ENCODE data around the gene GBGT1. TPM values are rescaled to one million over a fixed set of nuclear protein-coding genes. Genes with fewer than 3 reads are reported as not detected.

The GBGT1 gene
- total RNA-seq, 1 donor from 2014 or later: 13.4 TPM

DNA sequence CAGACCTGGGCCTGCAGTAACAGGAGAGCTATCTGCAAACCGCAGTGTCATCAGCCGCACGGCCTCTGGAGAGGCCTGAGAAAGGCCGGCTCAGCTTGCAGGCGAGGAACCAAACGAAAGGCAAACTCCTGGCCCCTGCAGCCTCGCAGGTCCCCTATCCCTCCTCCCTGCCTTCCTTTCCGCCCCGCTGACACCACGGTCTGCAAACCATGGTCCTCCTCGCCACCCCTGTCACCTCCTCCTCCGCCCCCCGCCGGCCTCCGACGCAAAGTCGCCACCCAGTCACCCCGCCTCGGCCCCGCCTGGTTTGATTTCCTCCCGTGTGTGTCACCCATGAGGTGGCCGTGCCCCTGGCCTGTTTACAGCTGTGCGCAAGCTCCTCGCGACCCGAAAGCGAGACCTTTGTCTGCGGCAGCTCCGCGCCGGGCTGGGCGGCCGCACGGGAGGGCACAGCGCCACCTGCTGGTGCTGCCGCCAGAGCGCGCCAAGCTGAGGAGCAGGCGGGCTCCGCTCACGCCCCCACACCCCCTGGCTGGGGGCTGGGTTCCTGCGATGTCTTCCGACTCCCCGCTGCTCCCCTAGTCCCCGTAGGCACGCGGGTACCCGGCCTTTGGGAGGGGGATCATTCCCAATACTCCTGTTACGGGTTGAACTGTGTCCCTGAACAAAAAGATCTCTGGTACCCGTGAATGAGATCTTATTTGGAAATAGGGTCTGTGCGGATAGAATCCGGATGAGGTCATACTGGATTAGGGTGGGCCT lies 19.4 kb downstream of the GBGT1 start:
- H3K27ac ChIP-seq: peak overlapping the region in 1 of 2 donors; percentile 21
- H3K36me3 ChIP-seq: no peaks in the 10 kb centered on the region
- no peaks in the 10 kb centered on the region for H3K9me3 ChIP-seq
- DNase-seq (ENCODE audit: low spot score in 2 of 2): peak; percentile 46 to 89
- peak overlapping the region; percentile 37 to 63 for H3K4me3 ChIP-seq
- intact Hi-C loops (cut with DNase I): loop anchor here (1.0 to 10.0 kb wide), 2 partner anchors 41 to 200 kb away; partner anchors contain the start of gene TSC1
- TF ChIP-seq, protein P1, sequence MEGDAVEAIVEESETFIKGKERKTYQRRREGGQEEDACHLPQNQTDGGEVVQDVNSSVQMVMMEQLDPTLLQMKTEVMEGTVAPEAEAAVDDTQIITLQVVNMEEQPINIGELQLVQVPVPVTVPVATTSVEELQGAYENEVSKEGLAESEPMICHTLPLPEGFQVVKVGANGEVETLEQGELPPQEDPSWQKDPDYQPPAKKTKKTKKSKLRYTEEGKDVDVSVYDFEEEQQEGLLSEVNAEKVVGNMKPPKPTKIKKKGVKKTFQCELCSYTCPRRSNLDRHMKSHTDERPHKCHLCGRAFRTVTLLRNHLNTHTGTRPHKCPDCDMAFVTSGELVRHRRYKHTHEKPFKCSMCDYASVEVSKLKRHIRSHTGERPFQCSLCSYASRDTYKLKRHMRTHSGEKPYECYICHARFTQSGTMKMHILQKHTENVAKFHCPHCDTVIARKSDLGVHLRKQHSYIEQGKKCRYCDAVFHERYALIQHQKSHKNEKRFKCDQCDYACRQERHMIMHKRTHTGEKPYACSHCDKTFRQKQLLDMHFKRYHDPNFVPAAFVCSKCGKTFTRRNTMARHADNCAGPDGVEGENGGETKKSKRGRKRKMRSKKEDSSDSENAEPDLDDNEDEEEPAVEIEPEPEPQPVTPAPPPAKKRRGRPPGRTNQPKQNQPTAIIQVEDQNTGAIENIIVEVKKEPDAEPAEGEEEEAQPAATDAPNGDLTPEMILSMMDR (IDR thresholded peaks at IDR 0.05): peak; percentile 98 to 99 (median 98)
- no peaks in the 10 kb centered on the region for H3K27me3 ChIP-seq
- peaks cover 10 to 28% of the 10 kb centered on the region in 2 donors for H3K4me1 ChIP-seq

- Histone ChIP-seq H3K27me3 (no peaks in the 10 kb centered on the region), H3K27ac (peak overlapping the region in 1 of 2 donors; percentile 21), H3K36me3 (no peaks in the 10 kb centered on the region), H3K4me3 (peak overlapping the region; percentile 37 to 63), H3K4me1 (peaks cover 10 to 28% of the 10 kb centered on the region in 2 donors), H3K9me3 (no peaks in the 10 kb centered on the region)
- intact Hi-C loops (cut with DNase I): loop anchor here (1.0 to 10.0 kb wide), 2 partner anchors 40 to 199 kb away; partner anchors contain the start of gene TSC1
- TF ChIP-seq, protein P1 (IDR thresholded peaks at IDR 0.05): no peak
- no peak for DNase-seq (ENCODE audit: low spot score in 2 of 2)
Measured at GRCh38 chr9:133143639-133144141, 20.0 kb downstream of the GBGT1 start.

- intact Hi-C loops (cut with DNase I): loop anchor here (10.0 kb wide), 1 partner anchor 198 kb away; the partner anchor contains the start of gene TSC1
- TF ChIP-seq, protein P1 (IDR thresholded peaks at IDR 0.05): no peak
- DNase-seq (ENCODE audit: low spot score in 2 of 2): no peak
- Histone ChIP-seq H3K27ac (no peak overlapping the region), H3K9me3 (no peaks in the 10 kb centered on the region), H3K4me3 (no peak overlapping the region), H3K4me1 (peaks cover 7 to 21% of the 10 kb centered on the region in 2 donors), H3K36me3 (no peaks in the 10 kb centered on the region), H3K27me3 (no peaks in the 10 kb centered on the region)
Measured at GRCh38 chr9:133142684-133143622, 20.8 kb downstream of the GBGT1 start.

DNA sequence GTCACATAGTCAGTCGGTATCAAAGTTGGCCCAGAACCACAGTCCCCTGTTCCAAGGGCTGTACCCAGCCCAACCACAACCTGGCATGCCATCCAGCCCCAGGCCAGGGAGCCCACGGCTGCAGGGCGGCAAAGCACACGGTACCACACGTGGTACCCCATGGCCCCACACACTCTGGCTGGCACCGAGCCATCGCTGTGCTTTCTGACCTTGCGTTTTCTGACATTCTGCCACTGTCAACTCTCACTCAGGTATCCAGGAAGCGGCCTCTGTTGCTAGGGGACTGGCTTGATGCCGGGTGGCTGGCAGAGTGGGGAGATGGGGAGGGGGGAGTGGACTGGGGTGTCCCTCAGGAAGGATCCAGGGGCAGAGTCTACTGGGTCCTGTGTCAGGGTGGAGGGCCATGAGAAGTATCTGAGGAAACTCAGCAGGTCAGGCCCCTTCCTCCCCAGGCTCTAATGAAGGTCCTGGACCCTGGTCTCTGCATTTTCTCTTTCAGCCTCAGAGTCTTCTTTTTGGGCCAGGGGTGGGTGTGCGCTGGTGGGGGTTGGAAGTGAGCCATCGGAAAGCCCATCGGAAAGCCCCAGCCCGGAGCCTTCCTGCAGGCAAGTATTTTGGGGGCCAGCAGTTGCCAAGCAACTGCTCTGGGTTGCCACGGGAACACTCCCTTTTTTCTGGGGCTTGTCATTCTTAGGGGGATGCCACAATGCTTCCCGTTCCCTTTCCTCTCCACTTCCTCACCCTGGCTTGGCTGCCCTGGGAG lies 21.7 kb downstream of the GBGT1 start:
- no peak overlapping the region for H3K27ac ChIP-seq
- H3K4me1 ChIP-seq: peaks cover 4 to 13% of the 10 kb centered on the region in 2 donors
- intact Hi-C loops (cut with DNase I): loop anchor here (10.0 kb wide), 1 partner anchor 197 kb away; the partner anchor contains the start of gene TSC1

More for the DNA sequence above, 21.7 kb downstream of the GBGT1 start:
- Histone ChIP-seq H3K4me3 (no peak overlapping the region), H3K27me3 (no peaks in the 10 kb centered on the region), H3K36me3 (no peaks in the 10 kb centered on the region), H3K9me3 (no peaks in the 10 kb centered on the region)
- TF ChIP-seq, protein P1 (IDR thresholded peaks at IDR 0.05): no peak
- no peak for DNase-seq (ENCODE audit: low spot score in 2 of 2)

Measured in ascending aorta (tissue), 2 donors.